Neuronal stem cell (in vitro differentiated cells): ENCODE results near the gene CD151.
A peak's percentile ranks its signal among the peaks of the same experiment; 100 is the strongest.

Source experiments
- DNase-seq: peaks from one replicate; pipeline ENCODE4 v3.0.0-alpha.2; 2013; ENCODE audit warnings: low spot score
- H2AFZ ChIP-seq: one replicate; pipeline ENCODE4 v1.6.1; 2013; ENCODE audit warnings: mild to moderate bottlenecking, low read length, inconsistent platforms
- H2AK5ac ChIP-seq: 2 replicates; pipeline ENCODE4 v1.6.1; 2013; ENCODE audit warnings: low read depth, mild to moderate bottlenecking, inconsistent platforms, low read length, moderate library complexity, mixed read lengths
- H2BK120ac ChIP-seq: 2 replicates; pipeline ENCODE4 v1.6.1; 2013; ENCODE audit warnings: low read depth, mild to moderate bottlenecking, inconsistent platforms, low read length, moderate library complexity, mixed read lengths
- H2BK12ac ChIP-seq: one replicate; pipeline ENCODE4 v1.6.1; 2013; ENCODE audit warnings: low read length, inconsistent platforms
- H2BK15ac ChIP-seq: 2 replicates; pipeline ENCODE4 v1.6.1; 2013; ENCODE audit warnings: mild to moderate bottlenecking, low read length, inconsistent platforms, mixed read lengths
- H2BK5ac ChIP-seq: one replicate; pipeline ENCODE4 v1.6.1; 2013; ENCODE audit warnings: inconsistent platforms, mild to moderate bottlenecking, low read length, moderate library complexity
- H3K14ac ChIP-seq: one replicate; pipeline ENCODE4 v1.6.1; 2013; ENCODE audit warnings: low read length, inconsistent platforms
- H3K18ac ChIP-seq: 2 replicates; pipeline ENCODE4 v1.6.1; 2013; ENCODE audit warnings: low read length, inconsistent platforms
- H3K23ac ChIP-seq: 2 replicates; pipeline ENCODE4 v1.6.1; 2013; ENCODE audit warnings: low read depth, mild to moderate bottlenecking, mixed read lengths, low read length, inconsistent platforms; ENCODE audit not compliant: poor library complexity
- H3K27ac ChIP-seq: replicated peaks from 3 replicates; pipeline ENCODE4 v1.5.1; 2013; ENCODE audit warnings: low read length, inconsistent platforms
- H3K27me3 ChIP-seq, 3 experiments: 2 replicates each; pipeline ENCODE4 v1.6.1; 2013; ENCODE audit warnings: low read length in 3 of 3, mild to moderate bottlenecking in 2 of 3, inconsistent platforms in 1 of 3, low read depth in 1 of 3, mixed read lengths in 1 of 3, moderate library complexity in 1 of 3; ENCODE audit not compliant: control insufficient read depth in 3 of 3, insufficient read depth in 3 of 3
- H3K36me3 ChIP-seq, 2 donors: replicated peaks in 1 of 2; 2 replicates each; pipeline ENCODE4 v1.6.1; 2013; ENCODE audit warnings: low read length in 2 of 2; ENCODE audit not compliant: control insufficient read depth in 2 of 2, insufficient read depth in 2 of 2
- H3K4ac ChIP-seq: 2 replicates; pipeline ENCODE4 v1.6.1; 2013; ENCODE audit warnings: inconsistent platforms, mild to moderate bottlenecking, low read length, moderate library complexity
- H3K4me1 ChIP-seq, 2 donors: 1 replicate in 1 of 2; 2 replicates in 1 of 2; pipeline ENCODE4 v1.6.1; 2013; ENCODE audit warnings: low read length in 2 of 2, low read depth in 1 of 2; ENCODE audit not compliant: control insufficient read depth in 2 of 2, insufficient read depth in 1 of 2
- H3K4me2 ChIP-seq: one replicate; pipeline ENCODE4 v1.6.1; 2013; ENCODE audit warnings: mild to moderate bottlenecking, low read length, inconsistent platforms; ENCODE audit not compliant: insufficient read depth, poor library complexity, severe bottlenecking
- H3K4me3 ChIP-seq, 2 donors: 2 replicates each; pipeline ENCODE4 v1.5.1; 2013; ENCODE audit warnings: low read length in 2 of 2, mild to moderate bottlenecking in 2 of 2, inconsistent platforms in 1 of 2, moderate library complexity in 1 of 2
- H3K79me1 ChIP-seq: one replicate; pipeline ENCODE4 v1.6.1; 2013; ENCODE audit warnings: low read depth, mild to moderate bottlenecking, inconsistent platforms, low read length, moderate library complexity
- H3K9ac ChIP-seq: one replicate; pipeline ENCODE4 v1.6.1; 2013; ENCODE audit warnings: mild to moderate bottlenecking, low read depth, low read length, inconsistent platforms; ENCODE audit not compliant: poor library complexity
- H3K9me3 ChIP-seq, 2 donors: replicated peaks in 1 of 2; 2 replicates each; pipeline versions ENCODE3 to v1.6.1; 2013; ENCODE audit warnings: low read length in 2 of 2, mild to moderate bottlenecking in 2 of 2, inconsistent platforms in 1 of 2, low read depth in 1 of 2, mixed read lengths in 1 of 2, moderate library complexity in 1 of 2; ENCODE audit not compliant: control insufficient read depth in 2 of 2, insufficient read depth in 1 of 2
- H4K8ac ChIP-seq: one replicate; pipeline ENCODE4 v1.6.1; 2013; ENCODE audit warnings: low read depth, mild to moderate bottlenecking, inconsistent platforms, low read length, moderate library complexity
- H4K91ac ChIP-seq: one replicate; pipeline ENCODE4 v1.6.1; 2013; ENCODE audit warnings: low read length, low read depth, mild to moderate bottlenecking, inconsistent platforms; ENCODE audit not compliant: poor library complexity
- WGBS, 2 donors: extraction: QIAGEN DNeasy Blood & Tissue Kit; methylation state at CpG; one replicate each; pipeline ENCODE4 v1.1.7; 2013; ENCODE audit warnings: missing lambda C conversion rate in 2 of 2, mixed read lengths in 1 of 2; ENCODE audit not compliant: insufficient read length in 2 of 2, insufficient replicate concordance in 1 of 2; ENCODE audit errors: extremely low coverage in 2 of 2; 5-methylcytosine and 5-hydroxymethylcytosine counted together

The CD151 gene

GRCh38 chr11:789943-790342 is 42.8 kb upstream of the CD151 start, which contains the start of gene CEND1:
Gene CEND1 (minus strand): TSS chr11:790090. CDS start chr11:788576, 1,514 bp downstream.
- Histone ChIP-seq H4K8ac (peak within 1 kb of the TSS; percentile 17), H3K23ac (peak within 1 kb of the TSS; percentile 25), H3K4me1 (peaks cover 8 to 11% of the 10 kb centered on the region in 2 donors), H3K9ac (peak within 1 kb of the TSS; percentile 60), H3K36me3 (peaks cover 19 to 40% of the 10 kb centered on the region in 2 donors), H3K27me3 (no peaks in the 10 kb centered on the region), H3K79me1 (peaks cover 12% of the 10 kb centered on the region), H3K4me2 (peak within 1 kb of the TSS; percentile 56), H2AFZ (no peak within 1 kb of the TSS), H2BK5ac (peak within 1 kb of the TSS; percentile 53), H3K14ac (peak within 1 kb of the TSS; percentile 75), H3K9me3 (no peaks in the 10 kb centered on the region), H4K91ac (no peak within 1 kb of the TSS), H2BK120ac (no peak within 1 kb of the TSS), H2AK5ac (peak within 1 kb of the TSS; percentile 63), H3K4me3 (peak within 1 kb of the TSS in 1 of 2 donors; percentile 72), H2BK15ac (peak within 1 kb of the TSS; percentile 67), H3K27ac (peak within 1 kb of the TSS; percentile 58), H3K18ac (peak within 1 kb of the TSS; percentile 87), H2BK12ac (no peak within 1 kb of the TSS), H3K4ac (no peak within 1 kb of the TSS)
- WGBS, 2 donors, result no CpG with 5 or more reads among the region's 44 CpGs
- DNase-seq, result peak; percentile 51

DNA sequence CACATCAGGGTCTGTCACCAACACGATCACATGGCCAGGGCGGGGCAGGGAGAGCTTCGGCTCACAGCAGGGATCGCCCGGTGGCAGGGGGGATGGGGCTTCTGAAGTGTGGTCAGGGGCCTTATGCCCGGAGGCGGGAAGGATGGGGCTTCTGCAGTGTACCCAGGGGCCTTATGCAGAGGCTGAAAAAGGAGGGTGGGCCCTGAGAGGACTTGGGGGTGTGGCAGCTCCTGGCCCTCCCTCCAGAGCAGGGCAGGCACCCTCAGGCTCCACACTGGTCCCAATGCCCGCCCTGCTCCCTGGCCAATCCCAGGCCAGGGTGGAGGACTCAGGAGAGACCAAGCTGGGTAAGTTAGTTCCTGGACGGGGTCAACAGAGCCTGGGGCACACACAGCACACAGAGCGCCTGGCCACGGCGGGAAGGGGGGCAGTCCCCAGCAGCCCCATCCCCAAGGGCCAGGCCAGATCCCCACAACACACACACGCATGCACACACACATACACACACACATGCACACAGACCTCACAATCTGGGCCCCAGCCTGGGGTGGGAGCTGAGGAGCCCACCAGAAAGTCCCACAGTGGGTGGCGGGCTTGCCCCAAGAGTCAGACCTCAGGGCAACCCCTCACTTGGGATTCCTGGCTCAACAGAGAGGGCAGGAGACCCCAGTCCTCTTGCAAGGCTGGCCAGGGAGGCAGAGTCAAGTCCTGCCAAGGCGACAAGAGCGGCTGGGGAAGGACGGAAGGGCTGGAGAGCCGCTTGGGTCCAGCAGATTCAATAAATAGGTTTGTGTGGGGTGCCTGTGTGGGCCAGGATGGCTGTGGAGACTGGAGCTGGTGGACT is 41.8 kb upstream of the CD151 start:
- no peak overlapping the region for H4K91ac ChIP-seq
- peak overlapping the region; percentile 63 for H2AK5ac ChIP-seq
- H3K18ac ChIP-seq, result peak overlapping the region; percentile 66
- H2AFZ ChIP-seq, result no peak overlapping the region
- no peak overlapping the region for H3K14ac ChIP-seq
- no peak overlapping the region for H3K4me3 ChIP-seq
- no peak overlapping the region for H3K4ac ChIP-seq
- peak overlapping the region; percentile 40 for H3K4me2 ChIP-seq
- no CpG with 5 or more reads among the region's 18 CpGs for WGBS, 2 donors
- H4K8ac ChIP-seq, result peak overlapping the region; percentile 17
- peak overlapping the region; percentile 53 for H2BK5ac ChIP-seq
- H2BK12ac ChIP-seq, result peak overlapping the region; percentile 58
- no peaks in the 10 kb centered on the region for H3K9me3 ChIP-seq
- no peak overlapping the region for H3K23ac ChIP-seq
- no peaks in the 10 kb centered on the region for H3K27me3 ChIP-seq
- DNase-seq, result no peak
- peaks cover 9 to 15% of the 10 kb centered on the region in 2 donors for H3K4me1 ChIP-seq
- H3K36me3 ChIP-seq, result peaks cover 19 to 40% of the 10 kb centered on the region in 2 donors
- H3K79me1 ChIP-seq, result peaks cover 16% of the 10 kb centered on the region
- peak overlapping the region; percentile 67 for H2BK15ac ChIP-seq
- H2BK120ac ChIP-seq, result no peak overlapping the region
- peak overlapping the region; percentile 60 for H3K9ac ChIP-seq
- H3K27ac ChIP-seq, result peak overlapping the region; percentile 58

- H3K9me3 ChIP-seq, result no peaks in the 10 kb centered on the region
- no peak overlapping the region for H2AFZ ChIP-seq
- H3K18ac ChIP-seq, result no peak overlapping the region
- no CpG with 5 or more reads among the region's 49 CpGs for WGBS, 2 donors
- no peak overlapping the region for H2AK5ac ChIP-seq
- no peak overlapping the region for H3K4me3 ChIP-seq
- peaks cover 19 to 40% of the 10 kb centered on the region in 2 donors for H3K36me3 ChIP-seq
- peaks cover 16 to 25% of the 10 kb centered on the region in 2 donors for H3K4me1 ChIP-seq
- H3K4me2 ChIP-seq, result no peak overlapping the region
- no peak overlapping the region for H3K4ac ChIP-seq
- no peak overlapping the region for H2BK12ac ChIP-seq
- H3K14ac ChIP-seq, result no peak overlapping the region
- H3K79me1 ChIP-seq, result peaks cover 21% of the 10 kb centered on the region
- no peak overlapping the region for H4K8ac ChIP-seq
- H3K27me3 ChIP-seq, result no peaks in the 10 kb centered on the region
- no peak overlapping the region for H3K27ac ChIP-seq
- DNase-seq, result no peak
- H4K91ac ChIP-seq, result no peak overlapping the region
- no peak overlapping the region for H2BK5ac ChIP-seq
- H2BK120ac ChIP-seq, result no peak overlapping the region
- H3K9ac ChIP-seq, result no peak overlapping the region
- no peak overlapping the region for H3K23ac ChIP-seq
- H2BK15ac ChIP-seq, result no peak overlapping the region
These were observed 40.9 kb upstream of the CD151 start for GRCh38 chr11:791658-792534.

- no peak overlapping the region for H2AFZ ChIP-seq
- no peak overlapping the region for H4K8ac ChIP-seq
- H3K23ac ChIP-seq, result no peak overlapping the region
- no peak overlapping the region for H3K4me2 ChIP-seq
- WGBS, 2 donors, result no CpG with 5 or more reads among the region's 15 CpGs
- H3K36me3 ChIP-seq, result peaks cover 19 to 40% of the 10 kb centered on the region in 2 donors
- no peak overlapping the region for H3K4ac ChIP-seq
- H3K4me1 ChIP-seq, result peaks cover 18 to 27% of the 10 kb centered on the region in 2 donors
- no peak overlapping the region for H3K27ac ChIP-seq
- no peak overlapping the region for H2BK15ac ChIP-seq
- no peak overlapping the region for H2AK5ac ChIP-seq
- H3K14ac ChIP-seq, result no peak overlapping the region
- peaks cover 21% of the 10 kb centered on the region for H3K79me1 ChIP-seq
- no peak for DNase-seq
- no peak overlapping the region for H2BK12ac ChIP-seq
- H3K18ac ChIP-seq, result no peak overlapping the region
- no peaks in the 10 kb centered on the region for H3K9me3 ChIP-seq
- H2BK5ac ChIP-seq, result no peak overlapping the region
- H4K91ac ChIP-seq, result no peak overlapping the region
- H3K27me3 ChIP-seq, result no peaks in the 10 kb centered on the region
- H3K4me3 ChIP-seq, result no peak overlapping the region
- H2BK120ac ChIP-seq, result no peak overlapping the region
- H3K9ac ChIP-seq, result no peak overlapping the region
These were observed 40.3 kb upstream of the CD151 start for GRCh38 chr11:792535-792821.
